ENCODE data around the gene ANKMY1. TPM values are rescaled to one million over a fixed set of nuclear protein-coding genes. Genes with fewer than 3 reads are reported as not detected.

ANKMY1 gene
- total and polyA plus RNA-seq, 2 of the 13 experiments (the other 11 are each of a cell fraction or from before 2014, with no cell fraction given), result 11.7 to 18.8 TPM

GRCh38 chr2:240579771-240580614 is 22.2 kb upstream of the ANKMY1 start (continued):
- TF ChIP-seq ZBTB33 (CRISPR knock-in tag; IDR thresholded peaks at IDR 0.05) (peak; percentile 53), FOXA3 (CRISPR knock-in tag; IDR thresholded peaks at IDR 0.05) (peak; percentile 37; the same call in 1 of the 2 replicates), EED (CRISPR knock-in tag; IDR thresholded peaks at IDR 0.05) (no peak), ZNF546 (CRISPR knock-in tag; conservative IDR thresholded peaks at IDR 0.05) (no peak), STAT5B (CRISPR knock-in tag; IDR thresholded peaks at IDR 0.05) (no peak), MXD1 (CRISPR knock-in tag; IDR thresholded peaks at IDR 0.05) (peak; percentile 85), ZNF713 (CRISPR knock-in tag; IDR thresholded peaks at IDR 0.05) (no peak), CENPBD1 (CRISPR knock-in tag; IDR thresholded peaks at IDR 0.05; ENCODE audit: borderline replicate concordance, low read depth) (no peak; the same call in 1 of the 2 replicates), EHMT2 (IDR thresholded peaks at IDR 0.05; ENCODE audit: borderline replicate concordance, low read depth, low read length) (no peak), CEBPZ (IDR thresholded peaks at IDR 0.05; ENCODE audit: low read length) (no peak), ZFP36 (IDR thresholded peaks at IDR 0.05; ENCODE audit: borderline replicate concordance, low read depth, low read length, partially characterized antibody) (no peak), RXRA (CRISPR knock-in tag; IDR thresholded peaks at IDR 0.05) (peak; percentile 92), ZSCAN21 (CRISPR knock-in tag; IDR thresholded peaks at IDR 0.05; ENCODE audit: borderline replicate concordance) (peak; percentile 91; the same call in 1 of the 2 replicates), MTERF4 (CRISPR knock-in tag; IDR thresholded peaks at IDR 0.05) (no peak), UBTF (CRISPR knock-in tag; IDR thresholded peaks at IDR 0.05) (peak; percentile 75), RAD21 (CRISPR knock-in tag; IDR thresholded peaks at IDR 0.05) (peak; percentile 49), NR2F6 (IDR thresholded peaks at IDR 0.05) (peak; percentile 72; the same call in 1 of the 2 replicates), NR2F6 (CRISPR knock-in tag; IDR thresholded peaks at IDR 0.05) (peak; percentile 83), JDP2 (CRISPR knock-in tag; IDR thresholded peaks at IDR 0.05; ENCODE audit: borderline replicate concordance) (no peak), ZKSCAN5 (CRISPR knock-in tag; IDR thresholded peaks at IDR 0.05) (no peak)

All from HepG2 (cell line).